ENCODE results near the gene NRXN2.
"Not testable (repeated sequence)": the region's sequence is repeated elsewhere in the genome, so short reads cannot be mapped to it uniquely, and the experiment has no call there.

NRXN2 gene

DNA sequence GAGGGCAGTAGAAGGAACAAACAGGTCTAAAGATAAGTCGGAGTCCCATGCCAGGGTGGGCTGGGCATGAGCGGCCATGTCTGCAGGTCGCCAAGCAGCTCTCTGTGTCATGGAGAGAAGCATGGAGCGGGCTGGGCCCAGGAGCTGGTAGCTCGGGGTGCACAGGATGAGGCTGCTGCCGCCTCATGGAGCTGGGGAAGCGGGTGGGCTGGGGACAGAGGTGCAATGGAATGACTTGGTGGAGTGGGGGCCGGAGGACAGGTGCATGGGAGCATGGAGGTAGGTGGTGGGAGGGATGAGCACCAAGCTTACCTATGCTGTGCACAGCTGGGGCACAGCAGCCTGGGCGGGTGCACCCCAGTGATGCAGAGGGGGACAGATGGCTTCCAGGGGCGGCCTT is 3.6 kb downstream of the NRXN2 start:
- DNase-seq, result no peak

DNA sequence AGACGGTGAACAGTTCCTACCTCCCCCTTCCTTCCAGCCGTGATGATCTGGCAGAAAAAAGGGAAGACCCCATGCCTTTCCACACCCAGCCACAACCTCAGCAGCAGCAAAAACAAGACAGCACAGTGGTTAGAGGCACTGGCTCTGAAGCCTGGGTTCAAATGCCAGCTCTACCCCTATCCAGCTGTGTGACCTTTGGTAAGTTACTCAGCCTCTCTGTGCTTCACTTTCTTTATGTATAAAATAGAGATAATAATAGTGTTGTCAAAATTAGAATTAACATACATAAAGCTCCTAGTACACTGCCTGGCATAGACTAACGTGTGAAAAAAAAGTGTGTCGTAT is 4.2 kb downstream of the NRXN2 start:
- no peak for DNase-seq

DNA sequence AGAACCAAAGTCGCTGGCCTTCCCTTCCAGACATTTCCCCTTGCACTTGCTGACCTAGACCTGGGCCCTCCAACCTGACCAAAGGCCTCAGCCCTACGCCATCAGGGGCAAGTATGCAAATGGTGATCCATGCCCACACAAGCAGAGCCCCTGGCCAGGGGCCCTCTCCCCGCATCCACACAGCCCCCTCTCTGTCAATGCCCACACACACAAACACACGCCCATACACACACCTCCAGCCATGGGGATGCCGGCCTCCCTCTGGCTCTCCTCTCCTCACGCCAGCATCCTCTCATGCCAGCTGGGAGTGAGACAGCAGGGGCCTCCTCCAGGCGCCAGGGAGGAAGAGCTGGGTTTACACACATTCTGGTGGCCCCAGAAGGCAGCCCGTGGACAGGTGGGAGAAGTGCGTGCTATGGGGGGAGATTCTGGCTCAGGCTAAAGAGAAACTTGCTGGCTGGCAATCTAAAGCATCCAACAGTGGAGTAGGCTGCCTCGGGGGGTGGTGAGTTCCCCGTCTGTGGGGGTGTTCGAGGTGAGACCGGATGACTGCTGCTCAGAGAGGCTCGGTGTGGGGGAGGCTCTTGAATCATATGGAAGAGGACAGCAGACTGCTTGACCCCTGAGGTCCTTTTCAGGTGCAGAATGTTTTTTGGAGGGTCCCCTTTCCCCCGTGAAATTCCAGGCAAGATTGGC is 4.8 kb downstream of the NRXN2 start:
- DNase-seq, result no peak

DNA sequence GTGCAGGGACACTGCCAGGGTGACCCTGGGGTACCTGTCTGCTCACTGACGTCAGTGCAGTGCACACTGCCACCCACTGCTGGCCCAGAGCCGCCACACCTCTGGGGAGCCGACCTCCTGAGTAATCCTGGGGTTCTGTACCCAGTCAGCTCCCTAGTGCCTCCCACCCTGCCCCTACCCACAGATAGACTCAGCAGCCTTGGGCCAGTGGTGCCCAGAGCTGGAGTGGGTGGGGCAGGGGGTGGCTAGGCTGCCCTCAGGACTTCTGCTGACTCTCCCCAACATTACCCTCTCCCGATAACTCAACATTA is 5.8 kb downstream of the NRXN2 start:
- no peak for DNase-seq

DNA sequence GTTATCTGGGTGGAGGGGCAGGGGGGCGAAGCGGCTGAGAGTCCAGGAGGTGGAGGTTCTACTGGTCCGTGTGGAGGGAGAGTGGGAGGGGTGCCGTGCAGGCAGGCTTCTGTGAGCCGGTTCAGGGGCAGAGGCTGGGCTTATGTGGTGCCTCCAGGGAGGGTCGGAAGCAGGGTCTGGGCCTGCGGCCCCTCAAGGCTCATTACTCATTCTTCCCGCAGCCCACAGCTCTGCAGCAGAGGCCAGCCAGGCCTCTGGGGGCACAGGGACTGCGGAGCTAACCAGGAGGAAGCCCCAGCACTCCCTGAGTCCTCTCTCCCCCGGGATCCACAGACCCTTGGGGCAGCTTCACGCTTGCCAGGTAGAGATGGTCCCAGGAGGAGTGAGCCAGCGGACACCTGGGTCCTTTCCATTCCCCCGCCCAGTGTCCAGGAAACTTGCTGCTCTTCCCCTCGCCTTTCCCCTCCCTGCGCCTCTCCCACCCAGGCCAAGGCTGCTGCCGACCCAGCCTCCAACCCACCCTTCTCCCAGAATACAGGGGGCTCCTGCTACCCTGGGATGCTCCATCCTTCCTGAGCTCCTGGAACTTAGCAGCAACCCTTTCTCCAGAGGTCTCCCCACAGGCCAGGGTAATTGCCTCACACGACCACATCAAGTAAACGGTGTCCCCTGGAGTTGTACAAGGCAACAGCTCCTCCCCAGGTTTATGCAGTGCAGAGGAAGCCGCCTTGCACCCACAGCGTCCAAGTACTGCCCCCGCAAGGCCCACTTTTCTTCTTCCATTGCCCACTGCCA is 6.3 kb downstream of the NRXN2 start:
- no peak for DNase-seq

DNA sequence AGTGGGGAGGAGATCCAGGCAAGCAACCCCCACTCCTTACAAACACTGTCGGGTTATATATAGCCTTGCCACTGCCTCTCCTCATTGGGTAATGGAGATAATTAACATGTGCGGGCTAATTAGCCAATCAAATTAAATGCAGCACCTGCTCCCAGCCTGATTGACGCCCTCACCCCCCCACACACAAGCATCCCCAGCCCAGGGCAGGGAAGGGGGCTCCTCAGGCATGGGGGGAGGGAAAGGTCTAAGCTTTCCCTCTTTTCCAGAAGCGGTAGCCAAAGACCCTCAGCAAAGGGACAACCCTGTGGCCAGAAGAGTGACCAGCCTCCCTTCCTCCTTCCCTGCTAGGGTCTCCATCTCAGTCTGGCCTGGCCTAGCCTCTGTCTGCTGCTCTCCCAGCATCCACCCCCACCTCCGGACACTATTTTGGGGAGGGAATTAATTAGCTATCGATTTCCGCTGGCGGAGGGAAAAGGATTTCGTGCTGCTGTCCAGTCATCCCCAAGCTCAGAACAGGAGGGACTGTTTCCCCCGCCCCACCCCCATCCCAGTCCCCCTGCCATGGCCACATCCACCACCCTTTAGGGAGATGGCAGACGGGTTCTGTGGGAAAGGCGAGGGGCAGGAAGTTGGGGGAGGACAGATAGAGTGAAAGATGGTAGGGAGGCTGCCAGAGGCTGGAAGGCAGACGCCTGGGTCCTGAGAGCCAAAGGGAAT is 7.1 kb downstream of the NRXN2 start:
- DNase-seq, result no peak

DNA sequence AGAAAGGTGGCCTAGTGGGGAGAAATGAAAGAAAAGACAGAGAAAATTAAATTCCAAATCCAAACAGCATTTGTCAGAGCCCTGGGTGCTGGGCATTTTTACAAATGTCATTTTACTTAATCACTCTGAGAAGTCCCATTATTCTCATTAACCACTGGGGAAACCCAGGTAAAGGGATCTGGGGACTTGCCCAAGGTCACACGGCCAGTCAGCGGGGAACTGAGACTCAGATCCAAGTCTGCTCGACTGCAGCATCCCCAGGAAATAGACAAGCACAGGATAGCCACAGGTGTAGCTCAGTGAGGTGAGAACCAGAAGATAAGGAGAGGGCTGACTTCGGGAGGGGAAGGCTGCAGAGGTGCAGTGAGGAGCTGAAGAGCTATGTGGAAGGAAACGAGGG is 7.9 kb downstream of the NRXN2 start:
- no peak for DNase-seq

DNA sequence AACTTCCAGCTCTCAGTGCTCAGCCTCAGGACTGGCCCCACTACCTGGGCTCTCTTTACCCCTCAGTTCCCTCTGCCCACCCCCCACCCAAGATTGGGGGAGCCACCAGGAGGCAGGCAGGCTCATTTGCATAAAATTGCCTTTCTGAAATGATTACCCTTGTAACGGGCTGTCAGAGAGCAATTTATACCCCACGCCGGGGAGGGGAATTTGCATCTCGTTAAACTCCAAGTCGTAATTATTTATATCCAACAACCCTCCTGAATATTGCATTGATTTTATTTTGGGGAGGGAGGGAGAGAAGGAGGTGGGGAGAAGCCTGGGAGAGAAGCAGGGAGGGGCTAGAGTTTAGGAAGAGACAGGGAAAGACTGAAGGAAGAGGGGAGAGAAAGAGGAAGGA is 8.3 kb downstream of the NRXN2 start:
- DNase-seq, result no peak

DNA sequence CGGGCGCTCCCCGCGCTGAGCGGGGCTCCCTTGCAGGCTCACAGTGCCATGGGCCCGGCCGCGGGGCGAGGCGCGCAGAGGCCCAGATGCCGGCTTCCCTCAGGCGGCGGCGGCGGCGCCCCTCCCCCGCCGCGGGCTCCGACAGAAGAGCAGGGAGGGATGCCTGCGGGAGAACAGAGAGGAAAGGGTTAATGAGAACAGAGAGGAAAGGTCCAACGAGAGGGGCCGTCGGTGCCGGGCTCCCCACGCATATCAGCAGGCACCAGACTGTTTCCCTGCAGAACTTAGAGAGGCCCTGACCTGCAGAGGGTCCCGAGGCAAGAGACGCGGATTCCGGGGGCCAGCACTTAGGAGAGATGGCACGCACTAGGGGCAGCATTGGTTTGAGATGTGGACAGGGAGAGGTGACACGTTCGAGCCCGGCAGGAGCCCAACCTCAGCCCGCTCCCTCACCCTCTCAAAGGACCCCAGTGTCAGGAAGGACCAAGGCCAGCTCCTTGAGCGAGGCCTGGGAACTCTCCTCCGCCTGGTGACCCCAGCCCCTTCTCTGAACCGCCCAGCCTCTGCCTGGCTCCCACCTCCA is 9.1 kb downstream of the NRXN2 start:
- no peak for DNase-seq

DNA sequence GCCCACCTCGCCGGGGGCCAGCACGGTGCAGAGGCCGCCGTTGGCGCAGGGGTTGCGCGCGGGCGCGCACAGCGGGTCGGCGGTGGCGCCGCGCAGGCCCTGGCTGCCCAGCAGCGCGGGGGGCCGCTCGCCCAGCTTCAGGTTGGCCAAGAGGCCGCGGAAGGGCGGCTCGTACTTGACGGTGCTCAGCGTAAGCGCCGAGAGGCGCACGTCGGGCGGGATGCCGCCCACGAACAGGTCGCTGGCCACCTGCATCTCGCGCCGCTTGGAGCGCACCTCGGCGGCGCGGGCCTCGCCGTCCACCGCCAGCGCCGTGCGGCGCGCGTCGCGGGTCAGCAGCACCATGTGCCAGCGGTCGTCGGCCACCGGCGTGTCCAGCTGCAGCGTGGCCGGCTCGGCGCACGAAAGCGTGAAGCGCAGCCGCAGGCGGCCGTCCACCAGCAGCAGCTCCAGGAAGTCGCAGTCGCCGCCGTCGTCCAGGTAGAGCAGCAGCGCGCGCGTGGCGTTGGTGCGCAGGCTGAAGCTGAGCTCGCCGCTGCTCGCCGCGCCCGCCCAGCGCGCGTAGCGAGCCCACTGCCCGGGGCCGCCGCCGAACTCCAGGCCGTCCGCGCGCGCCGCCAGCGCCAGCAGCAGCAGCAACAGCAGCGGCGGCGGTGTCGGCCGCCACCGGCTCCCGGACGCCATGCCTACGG is 9.8 kb downstream of the NRXN2 start:
- no peak for DNase-seq

DNA sequence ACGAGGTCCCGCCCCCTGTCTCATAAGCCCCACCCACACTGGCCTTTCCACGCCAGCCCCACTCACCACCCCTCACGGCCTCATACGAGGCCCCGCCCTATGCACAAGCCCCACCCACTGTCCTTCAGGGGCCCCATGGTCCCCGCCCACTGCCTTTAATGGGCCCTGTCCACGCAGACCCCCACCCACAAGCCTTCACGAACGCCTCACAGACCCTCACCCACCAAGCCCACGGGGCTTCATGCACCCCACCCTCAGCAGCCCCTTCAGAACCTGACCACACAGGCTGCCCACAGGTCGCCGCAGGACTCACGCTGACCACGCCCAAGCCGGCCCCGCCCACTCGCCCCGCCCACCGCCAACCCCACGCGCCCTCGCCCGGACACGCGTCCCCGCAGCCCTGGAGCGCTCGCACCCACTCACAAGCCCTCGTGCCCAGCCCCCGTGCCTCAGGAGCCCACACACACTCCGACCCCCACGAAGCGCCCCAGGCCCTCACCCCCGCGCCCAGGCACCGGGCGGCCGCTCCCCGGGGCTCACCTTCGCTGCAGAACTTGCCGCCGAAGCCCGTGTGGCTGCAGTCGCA is 10.5 kb downstream of the NRXN2 start:
- DNase-seq, result no peak

DNA sequence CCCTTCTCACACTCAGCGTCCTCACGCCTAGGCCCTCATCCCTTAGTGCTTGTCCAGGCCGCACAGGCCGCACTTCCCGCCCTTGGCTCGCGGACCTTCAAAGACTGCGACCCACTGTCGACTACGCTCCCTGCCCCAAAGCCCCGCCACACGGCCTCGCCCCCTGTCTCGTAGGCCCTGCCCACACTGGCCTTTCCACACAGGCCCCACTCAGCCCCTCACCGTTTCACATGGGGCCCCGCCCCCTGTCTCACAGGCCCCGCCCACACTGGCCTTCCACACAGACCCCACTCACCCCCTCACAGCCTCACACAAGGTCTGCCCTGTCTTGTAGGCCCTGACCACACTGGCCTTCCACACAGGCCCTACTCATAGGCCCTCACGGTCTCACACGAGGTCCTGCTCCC is 11.0 kb downstream of the NRXN2 start:
- no peak for DNase-seq

DNA sequence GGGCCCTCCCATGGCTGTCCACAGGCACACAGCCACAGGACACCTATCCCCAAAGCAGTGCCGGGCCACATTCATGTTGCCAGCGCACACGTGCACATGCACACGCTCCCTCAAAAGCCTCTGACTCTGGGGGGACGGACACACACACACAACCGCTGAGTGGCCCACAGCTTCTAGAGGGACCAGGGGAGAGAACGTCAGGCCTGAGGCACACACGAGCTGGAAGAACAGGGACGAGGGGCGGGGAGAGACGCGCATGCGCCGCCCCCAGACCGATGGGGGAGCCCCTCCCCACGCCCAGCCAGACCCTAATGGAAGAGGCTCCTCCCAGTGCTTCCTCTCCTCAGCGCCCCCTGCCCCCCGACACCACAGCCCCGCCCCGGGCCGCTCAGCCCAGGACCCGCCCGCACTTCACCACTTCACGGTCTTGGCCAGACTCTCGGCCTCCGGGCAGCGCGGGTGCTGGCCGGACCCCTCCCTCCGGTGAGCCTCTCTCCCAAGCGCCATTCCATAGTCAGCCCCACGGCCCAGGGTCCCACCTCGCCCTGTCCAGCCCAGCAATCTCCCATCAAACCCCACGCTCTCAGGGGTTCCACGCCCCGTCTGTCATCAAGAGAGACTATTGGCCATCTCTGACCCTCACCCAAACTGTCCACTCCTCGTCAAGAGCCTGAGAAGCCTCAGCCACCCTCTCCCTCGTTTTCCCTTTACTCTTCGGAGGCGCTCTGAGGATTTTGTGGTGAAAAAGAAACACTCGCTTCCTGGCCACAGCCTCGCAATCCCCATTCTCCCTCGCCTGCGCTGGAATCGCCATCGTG is 11.7 kb downstream of the NRXN2 start:
- no peak for DNase-seq

DNA sequence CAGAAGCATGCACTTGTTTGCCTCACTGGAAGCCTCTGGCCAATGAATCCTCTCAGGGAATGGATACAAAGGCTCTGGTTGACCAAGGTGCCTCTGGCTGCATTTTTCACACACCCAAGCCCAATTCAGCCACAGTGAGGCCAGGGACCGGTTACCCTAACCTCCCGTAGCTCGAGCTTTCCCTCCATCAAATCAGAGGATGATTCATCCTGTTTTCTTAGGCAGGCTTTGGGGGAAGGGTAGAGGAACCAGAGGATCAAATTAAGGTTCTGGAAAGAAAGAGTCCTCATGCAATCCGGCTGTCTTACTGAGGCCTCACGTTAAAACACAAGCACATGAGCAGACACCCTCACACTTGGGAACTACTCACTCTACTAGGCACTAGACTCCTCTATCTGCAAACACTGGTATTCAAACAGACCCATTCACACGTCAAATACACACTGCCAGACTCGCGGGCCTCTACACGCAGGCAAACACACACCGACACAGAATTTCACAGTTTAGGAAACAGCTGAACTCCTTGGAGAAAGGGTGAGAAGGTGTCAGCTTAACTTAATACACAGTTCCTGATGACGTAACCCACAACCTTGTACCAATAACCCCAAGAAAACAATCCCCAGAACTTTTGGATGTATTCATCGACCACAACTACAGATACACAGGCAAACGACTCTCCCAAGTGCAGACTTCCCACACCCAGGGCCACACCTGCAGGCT is 12.4 kb downstream of the NRXN2 start:
- no peak for DNase-seq

DNA sequence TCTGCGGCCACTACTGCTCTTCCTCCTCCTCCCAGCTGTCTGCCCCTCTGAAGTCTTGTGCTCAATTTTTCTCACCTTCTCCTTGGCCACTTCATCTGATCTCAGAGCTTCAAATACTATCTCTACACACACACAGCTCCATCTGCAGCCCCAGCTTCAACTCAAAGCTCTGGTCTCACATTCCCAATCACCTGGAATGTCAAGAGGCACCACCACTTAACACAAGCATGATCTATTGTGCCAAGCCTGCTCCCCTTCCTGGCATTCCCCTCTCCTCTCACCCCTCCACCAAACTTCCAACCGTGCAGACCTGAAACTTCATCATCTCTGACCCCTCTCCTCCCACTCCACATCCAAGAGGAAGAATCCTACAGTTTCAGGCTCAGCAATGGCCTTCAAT is 17.5 kb downstream of the NRXN2 start:
- DNase-seq, result no peak

DNA sequence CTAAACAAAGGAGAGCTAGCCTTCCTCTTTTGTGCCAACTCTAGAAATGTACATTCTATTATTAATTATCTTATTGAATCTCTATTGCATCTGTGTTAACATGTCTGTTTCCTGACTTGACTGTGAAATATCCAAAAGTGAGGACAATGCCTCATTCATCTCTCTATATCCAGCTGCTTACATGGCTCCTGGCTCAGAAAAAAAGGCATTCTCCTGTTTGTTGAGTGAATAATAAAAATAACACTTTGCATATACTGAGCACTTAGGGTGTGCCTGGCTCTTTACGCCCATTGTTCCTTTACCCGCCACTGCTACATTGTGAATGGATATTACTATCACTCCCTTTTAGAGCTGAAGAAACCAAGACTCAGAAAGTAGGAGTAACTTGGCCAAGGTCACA is 19.9 kb downstream of the NRXN2 start:
- no peak for DNase-seq

DNA sequence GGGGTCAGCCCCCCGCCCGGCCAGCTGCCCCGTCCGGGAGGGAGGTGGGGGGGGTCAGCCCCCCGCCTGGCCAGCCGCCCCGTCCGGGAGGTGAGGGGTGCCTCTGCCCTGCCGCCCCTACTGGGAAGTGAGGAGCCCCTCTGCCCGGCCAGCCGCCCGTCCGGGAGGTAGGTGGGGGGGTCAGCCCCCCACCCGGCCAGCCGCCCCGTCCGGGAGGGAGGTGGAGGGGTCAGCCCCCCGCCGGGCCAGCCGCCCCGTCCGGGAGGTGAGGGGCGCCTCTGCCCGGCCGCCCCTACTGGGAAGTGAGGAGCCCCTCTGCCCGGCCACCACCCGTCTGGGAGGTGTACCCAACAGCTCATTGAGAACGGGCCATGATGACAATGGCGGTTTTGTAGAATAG is 21.0 kb downstream of the NRXN2 start:
- DNase-seq, result not testable (repeated sequence)

DNA sequence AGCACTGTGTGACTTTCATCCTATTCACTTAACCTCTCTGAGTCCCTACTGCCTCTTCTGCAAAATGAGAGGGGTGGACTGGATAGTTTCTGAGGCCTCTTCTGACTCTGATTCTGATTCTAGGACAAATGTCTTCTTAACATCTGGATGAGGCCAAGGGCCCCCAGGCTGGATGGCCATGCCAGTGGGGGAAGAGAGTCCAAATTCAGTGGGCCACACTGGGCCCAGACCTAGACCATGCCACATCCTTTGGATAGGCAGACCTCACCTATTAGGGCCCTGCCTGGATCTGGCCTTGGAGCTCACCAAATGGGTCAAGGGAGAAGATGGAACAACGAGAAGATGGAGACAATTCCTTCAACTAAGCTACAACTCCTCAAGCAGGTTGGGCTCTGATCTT is 24.6 kb downstream of the NRXN2 start:
- DNase-seq, result no peak

DNA sequence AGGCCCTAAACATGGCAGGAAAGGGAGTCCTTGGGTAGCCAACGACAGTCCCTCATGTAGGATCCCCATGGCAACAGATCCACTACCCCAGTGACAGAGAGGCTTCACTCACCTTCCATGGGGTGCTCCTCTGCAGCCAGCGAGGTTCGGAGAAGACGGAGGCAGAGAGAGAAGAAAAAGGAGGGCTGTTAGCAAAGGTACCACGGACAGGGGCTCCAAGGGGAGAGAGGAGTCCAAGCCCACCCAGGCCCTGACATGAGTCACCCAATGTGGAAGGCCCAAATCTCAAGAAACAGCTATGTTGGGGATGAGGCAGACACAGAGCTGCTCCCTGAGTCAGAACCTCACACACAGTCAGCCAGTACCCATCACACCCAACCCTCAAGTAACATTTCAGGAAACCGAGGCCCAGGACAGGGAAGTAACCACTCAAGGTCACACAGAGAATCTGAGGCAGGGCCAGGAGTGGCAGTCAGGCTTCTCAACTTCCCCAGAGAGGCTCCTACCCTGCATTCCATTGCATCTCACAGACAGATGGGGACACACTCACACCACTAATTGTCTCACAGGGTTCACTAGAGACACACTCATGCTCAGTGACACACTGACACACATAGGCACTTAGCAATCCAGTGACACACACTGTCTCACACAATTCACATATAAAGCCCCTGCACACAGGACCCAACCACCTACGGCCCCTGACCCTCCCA is 25.2 kb downstream of the NRXN2 start:
- no peak for DNase-seq

DNA sequence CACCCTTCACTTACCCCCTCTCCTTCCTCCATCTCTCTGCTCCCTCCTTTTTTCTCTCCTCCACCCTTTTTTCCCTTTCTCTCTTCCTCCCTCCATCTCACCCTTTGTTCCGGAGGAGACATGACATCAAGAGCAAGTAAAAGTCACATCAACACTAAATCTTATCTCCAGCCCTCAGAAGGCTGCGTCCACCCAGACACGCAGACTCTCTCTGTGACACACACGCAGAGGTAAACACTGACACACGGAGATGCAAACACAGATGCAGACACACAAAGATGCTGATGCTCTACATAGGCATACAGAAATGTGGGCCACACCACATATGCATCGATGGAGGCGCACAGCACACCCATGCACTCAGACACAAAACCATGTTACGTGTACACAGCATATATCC is 27.0 kb downstream of the NRXN2 start:
- no peak for DNase-seq

DNA sequence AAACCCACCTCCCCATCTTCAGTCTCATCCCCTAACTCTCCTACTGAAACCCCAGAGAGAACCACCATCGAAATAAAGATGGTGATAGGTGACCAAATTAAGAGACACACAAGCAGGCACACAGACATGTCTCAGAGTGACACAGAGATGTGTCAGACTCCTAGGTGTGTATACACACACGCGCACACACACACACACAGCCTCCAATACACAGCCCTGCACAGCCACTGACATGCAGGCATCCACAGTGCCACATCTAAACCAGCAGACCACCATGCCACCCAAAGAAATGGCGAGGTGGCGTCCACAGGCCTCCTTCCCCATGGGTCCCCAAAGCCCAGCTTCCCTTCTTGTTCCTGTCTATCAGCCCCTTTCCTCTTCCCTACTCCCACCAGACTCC is 27.4 kb downstream of the NRXN2 start:
- DNase-seq, result no peak
